GM12878 (cell line): ENCODE measurements around the gene NT5C.

Experiments
- BMI1 ChIP-seq: fragments of 450-650 bp; IDR thresholded peaks from 2 replicates; pipeline ENCODE4 v1.6.1; 2016; ENCODE audit warnings: mild to moderate bottlenecking, moderate library complexity, borderline replicate concordance
- CBX5 ChIP-seq: sonication (generic); IDR thresholded peaks from 2 replicates; pipeline ENCODE4 v1.6.1; 2016; ENCODE audit warnings: low read depth, moderate library complexity, mild to moderate bottlenecking, inconsistent platforms
- GABPA ChIP-seq: IDR thresholded peaks from 2 replicates; pipeline ENCODE4 v1.6.1; 2014; ENCODE audit warnings: antibody characterized with exemption, low read depth, mild to moderate bottlenecking, inconsistent platforms
- PRDM15 ChIP-seq: fragments of 450-650 bp; formaldehyde crosslinking; IDR thresholded peaks from 2 replicates; pipeline ENCODE4 v1.4.0; 2020; ENCODE audit warnings: mild to moderate bottlenecking, moderate library complexity
- TAF1 ChIP-seq: IDR thresholded peaks from 2 replicates; pipeline ENCODE4 v1.6.1; 2011; ENCODE audit warnings: mild to moderate bottlenecking, low read depth, low read length, borderline replicate concordance

DNA sequence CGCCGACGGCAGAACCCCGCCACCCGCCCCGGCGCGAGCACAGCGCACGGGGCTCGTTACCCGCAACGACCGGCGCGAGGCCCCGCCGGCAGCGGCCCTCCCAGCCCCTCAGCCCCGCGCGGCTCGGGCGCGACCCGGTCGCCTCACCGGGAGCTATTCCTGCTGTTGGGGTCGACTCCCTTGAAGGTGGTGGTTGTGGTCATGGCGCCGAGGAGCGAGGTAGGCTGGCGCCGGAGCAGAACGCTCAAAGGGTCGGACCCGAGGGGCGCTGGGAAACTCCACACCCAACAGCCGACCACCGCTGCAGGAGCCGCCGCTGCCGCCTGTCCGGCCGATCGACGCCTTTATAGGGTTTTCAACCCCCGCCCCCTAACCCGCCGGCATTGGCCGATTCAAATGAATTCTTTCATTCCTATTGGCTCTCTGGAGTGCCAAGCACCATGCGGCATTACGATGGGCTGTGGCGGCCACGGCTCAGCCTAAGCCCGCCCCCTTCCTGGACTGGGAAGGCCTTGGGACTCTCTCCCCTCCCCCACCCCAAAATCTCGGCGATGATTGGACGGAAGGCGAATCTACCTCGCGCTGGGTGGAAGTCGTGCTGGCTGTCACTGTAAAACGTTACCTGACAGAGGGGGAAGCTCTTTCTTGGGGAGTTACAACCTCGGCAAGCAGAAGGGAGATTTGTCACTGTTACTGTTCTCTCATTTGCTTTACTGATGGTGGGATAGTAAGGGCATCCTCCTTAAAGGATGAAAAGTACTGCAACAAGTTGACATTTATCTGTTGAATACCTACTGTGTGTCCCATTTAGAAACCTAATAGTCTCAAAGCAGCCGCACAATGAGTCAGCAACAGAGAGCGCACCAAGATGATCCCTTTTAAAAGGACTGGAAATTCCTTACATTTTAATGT lies 22.9 kb upstream of the NT5C start, which contains the start of gene JPT1:
- TF ChIP-seq TAF1 (peak; percentile 90), GABPA (no peak), PRDM15 (CRISPR knock-in tag) (no peak), CBX5 (no peak), BMI1 (no peak)
